CD14-positive monocyte (primary cell): Measurements from ENCODE around the gene SELENOK. TPM values are rescaled to one million over a fixed set of nuclear protein-coding genes. Genes with fewer than 3 reads are reported as not detected.

Source experiments
- DNase-seq, 3 donors: peaks; one replicate each; pipeline ENCODE4 v3.0.0-alpha.2; 2011 to 2022
- H2AFZ ChIP-seq: 2 replicates; pipeline ENCODE4 v1.6.0; 2012; ENCODE audit warnings: mild to moderate bottlenecking, low read depth, low read length, inconsistent platforms; ENCODE audit not compliant: insufficient read depth, poor library complexity, severe bottlenecking
- H3K27ac ChIP-seq, 2 donors: 1 replicate in 1 of 2; 2 replicates in 1 of 2; pipeline ENCODE4 v1.5.1; 2012 to 2013; ENCODE audit warnings: low read length in 2 of 2, control low read depth in 1 of 2, inconsistent platforms in 1 of 2, low read depth in 1 of 2, mild to moderate bottlenecking in 1 of 2
- H3K27me3 ChIP-seq, 2 donors: one replicate each; pipeline versions ENCODE4 v1.6.0 to v1.6.1; 2011 to 2013; ENCODE audit warnings: low read length in 2 of 2; ENCODE audit not compliant: control insufficient read depth in 2 of 2, insufficient read depth in 2 of 2
- H3K36me3 ChIP-seq, 2 donors: replicated peaks in 1 of 2; 1 replicate in 1 of 2; 2 replicates in 1 of 2; pipeline versions ENCODE4 v1.5.1 to v1.6.1; 2012 to 2013; ENCODE audit warnings: low read length in 2 of 2, control low read depth in 1 of 2, inconsistent platforms in 1 of 2, mild to moderate bottlenecking in 1 of 2; ENCODE audit not compliant: insufficient read depth in 2 of 2, control insufficient read depth in 1 of 2
- H3K4me1 ChIP-seq, 2 donors: 1 replicate in 1 of 2; 2 replicates in 1 of 2; pipeline versions ENCODE4 v1.5.1 to v1.6.1; 2012 to 2013; ENCODE audit warnings: low read length in 2 of 2, control low read depth in 1 of 2, inconsistent platforms in 1 of 2, mild to moderate bottlenecking in 1 of 2, moderate library complexity in 1 of 2; ENCODE audit not compliant: insufficient read depth in 2 of 2, control insufficient read depth in 1 of 2
- H3K4me2 ChIP-seq: replicated peaks from 2 replicates; pipeline ENCODE3; 2012; ENCODE audit warnings: low read length, moderate library complexity, mild to moderate bottlenecking; ENCODE audit not compliant: poor library complexity, severe bottlenecking; ENCODE audit errors: extremely low read depth
- H3K4me3 ChIP-seq, 3 experiments: fragments of 200-600 bp in 1 of 3; sonication (generic) in 1 of 3; replicated peaks in 1 of 3; 1 replicate in 2 of 3; 2 replicates in 1 of 3; pipeline ENCODE4 v1.5.1; 2011 to 2013; ENCODE audit warnings: low read length in 3 of 3, mild to moderate bottlenecking in 3 of 3, control low read depth in 2 of 3, low read depth in 2 of 3, inconsistent platforms in 1 of 3, moderate library complexity in 1 of 3
- H3K79me2 ChIP-seq: 2 replicates; pipeline ENCODE4 v1.6.0; 2012; ENCODE audit warnings: mild to moderate bottlenecking, control low read depth, inconsistent platforms, low read length, moderate library complexity; ENCODE audit not compliant: insufficient read depth
- H3K9ac ChIP-seq: 2 replicates; pipeline ENCODE4 v1.6.0; 2017; ENCODE audit warnings: low read length, mild to moderate bottlenecking; ENCODE audit not compliant: insufficient read depth, poor library complexity, severe bottlenecking
- H3K9me3 ChIP-seq, 2 donors: replicated peaks in 1 of 2; 1 replicate in 1 of 2; 2 replicates in 1 of 2; pipeline versions ENCODE4 v1.5.1 to v1.6.1; 2012 to 2013; ENCODE audit warnings: low read length in 2 of 2, control low read depth in 1 of 2; ENCODE audit not compliant: control insufficient read depth in 1 of 2, insufficient read depth in 1 of 2
- H4K20me1 ChIP-seq: 2 replicates; pipeline ENCODE4 v1.6.0; 2012; ENCODE audit warnings: mild to moderate bottlenecking, low read length, control low read depth, moderate library complexity; ENCODE audit not compliant: insufficient read depth
- H3K27ac Mint-ChIP-seq, 7 donors: one replicate each; pipeline ENCODE4 v1.8.0; 2020; ENCODE audit warnings: mild to moderate bottlenecking in 7 of 7, mixed read lengths in 7 of 7, moderate library complexity in 6 of 7, inconsistent platforms in 2 of 7
- H3K27me3 Mint-ChIP-seq, 3 donors: one replicate each; pipeline ENCODE4 v1.8.0; 2021 to 2022; ENCODE audit warnings: low read depth in 3 of 3, mild to moderate bottlenecking in 3 of 3, mixed read lengths in 3 of 3, moderate library complexity in 3 of 3, inconsistent platforms in 1 of 3
- H3K36me3 Mint-ChIP-seq, 2 donors: one replicate each; pipeline ENCODE4 v1.8.0; 2020; ENCODE audit warnings: mixed read lengths in 2 of 2, inconsistent platforms in 1 of 2, mild to moderate bottlenecking in 1 of 2
- H3K4me1 Mint-ChIP-seq: one replicate; pipeline ENCODE4 v1.8.0; 2020; ENCODE audit warnings: mild to moderate bottlenecking, mixed read lengths
- H3K4me3 Mint-ChIP-seq, 2 donors: one replicate each; pipeline ENCODE4 v1.8.0; 2020; ENCODE audit warnings: mild to moderate bottlenecking in 2 of 2, mixed read lengths in 2 of 2, moderate library complexity in 1 of 2
- H3K9me3 Mint-ChIP-seq, 7 donors: one replicate each; pipeline ENCODE4 v1.8.0; 2020 to 2022; ENCODE audit warnings: mixed read lengths in 7 of 7, mild to moderate bottlenecking in 6 of 7, moderate library complexity in 6 of 7, inconsistent platforms in 2 of 7
- WGBS: methylation state at CpG from one replicate; pipeline ENCODE4 v1.1.5; 2013; ENCODE audit warnings: missing lambda C conversion rate; ENCODE audit not compliant: insufficient coverage; 5-methylcytosine and 5-hydroxymethylcytosine counted together
- intact Hi-C, 2 donors: fragments of 100-400 bp; cut with micrococcal nuclease; formaldehyde crosslinking; loops; one replicate each; pipeline versions ENCODE4 v1.15.0 to v1.15.1; 2023
- polyA plus RNA-seq, 3 donors: library from polyadenylated mRNA; depleted of rRNA in 1 of 3; unstranded in 2 of 3; stranded (reverse) in 1 of 3; fragments of 300-500 nt in 2 of 3; fragments of >200 nt in 1 of 3; fragmentation: Illumina TruSeq in 2 of 3; gene quantifications; 1 replicate in 2 of 3; 2 replicates in 1 of 3; pipeline ENCODE4 v1.2.3, GENCODE V29; 2012 to 2021
- TF ChIP-seq, protein P1 (sequence below): fragments of 200-600 bp; IDR thresholded peaks from one replicate; pipeline ENCODE4 v1.8.0; 2022; ENCODE audit warnings: antibody characterized with exemption, mild to moderate bottlenecking

The SELENOK gene
- polyA plus RNA-seq, 3 donors, result 96.4 to 117 (median 105) TPM

DNA sequence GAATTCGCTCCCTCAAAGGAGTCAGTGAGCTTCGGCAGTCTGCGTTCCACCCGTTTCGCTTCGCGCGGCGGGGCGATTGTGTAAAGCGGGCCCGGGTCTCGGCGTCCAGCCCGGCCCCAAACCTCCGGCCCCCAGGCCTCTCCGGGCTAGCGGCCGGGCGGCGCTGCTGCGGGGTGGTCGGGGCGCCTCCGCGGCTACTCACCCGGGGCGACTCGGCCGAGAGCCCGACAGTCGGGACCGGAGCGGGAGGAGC lies 45.9 kb downstream of the SELENOK start:
- no peaks in the 10 kb centered on the region for H3K79me2 ChIP-seq
- H3K27me3 ChIP-seq, result peaks cover 29 to 61% of the 10 kb centered on the region in 2 donors
- H3K36me3 ChIP-seq, result no peaks in the 10 kb centered on the region
- H3K4me1 Mint-ChIP-seq, result peaks cover 9% of the 10 kb centered on the region
- peaks cover 0 to 10% (median 1%) of the 10 kb centered on the region in 7 donors for H3K9me3 Mint-ChIP-seq
- peak overlapping the region; percentile 74 to 92 for H3K4me3 Mint-ChIP-seq
- peak overlapping the region; percentile 77 for H2AFZ ChIP-seq
- H3K36me3 Mint-ChIP-seq, result peaks cover 2 to 3% of the 10 kb centered on the region in 2 donors
- H4K20me1 ChIP-seq, result no peaks in the 10 kb centered on the region
- peaks cover 0 to 8% of the 10 kb centered on the region in 2 donors for H3K9me3 ChIP-seq
- no peak overlapping the region for H3K27ac ChIP-seq
- H3K27me3 Mint-ChIP-seq, result peaks cover 55 to 71% (median 55%) of the 10 kb centered on the region in 3 donors
- under 1% methylated on average over 34 of the region's 34 CpGs for WGBS
- H3K4me3 ChIP-seq, result peak overlapping the region; percentile 27 to 76 (median 31)
- TF ChIP-seq, protein P1, sequence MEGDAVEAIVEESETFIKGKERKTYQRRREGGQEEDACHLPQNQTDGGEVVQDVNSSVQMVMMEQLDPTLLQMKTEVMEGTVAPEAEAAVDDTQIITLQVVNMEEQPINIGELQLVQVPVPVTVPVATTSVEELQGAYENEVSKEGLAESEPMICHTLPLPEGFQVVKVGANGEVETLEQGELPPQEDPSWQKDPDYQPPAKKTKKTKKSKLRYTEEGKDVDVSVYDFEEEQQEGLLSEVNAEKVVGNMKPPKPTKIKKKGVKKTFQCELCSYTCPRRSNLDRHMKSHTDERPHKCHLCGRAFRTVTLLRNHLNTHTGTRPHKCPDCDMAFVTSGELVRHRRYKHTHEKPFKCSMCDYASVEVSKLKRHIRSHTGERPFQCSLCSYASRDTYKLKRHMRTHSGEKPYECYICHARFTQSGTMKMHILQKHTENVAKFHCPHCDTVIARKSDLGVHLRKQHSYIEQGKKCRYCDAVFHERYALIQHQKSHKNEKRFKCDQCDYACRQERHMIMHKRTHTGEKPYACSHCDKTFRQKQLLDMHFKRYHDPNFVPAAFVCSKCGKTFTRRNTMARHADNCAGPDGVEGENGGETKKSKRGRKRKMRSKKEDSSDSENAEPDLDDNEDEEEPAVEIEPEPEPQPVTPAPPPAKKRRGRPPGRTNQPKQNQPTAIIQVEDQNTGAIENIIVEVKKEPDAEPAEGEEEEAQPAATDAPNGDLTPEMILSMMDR, result no peak
- H3K4me1 ChIP-seq, result peaks cover 8 to 14% of the 10 kb centered on the region in 2 donors
- peak overlapping the region; percentile 51 for H3K9ac ChIP-seq
- no peak for DNase-seq
- no peak overlapping the region for H3K27ac Mint-ChIP-seq
- intact Hi-C loops, result no loop called here
- H3K4me2 ChIP-seq, result peak overlapping the region; percentile 80

DNA sequence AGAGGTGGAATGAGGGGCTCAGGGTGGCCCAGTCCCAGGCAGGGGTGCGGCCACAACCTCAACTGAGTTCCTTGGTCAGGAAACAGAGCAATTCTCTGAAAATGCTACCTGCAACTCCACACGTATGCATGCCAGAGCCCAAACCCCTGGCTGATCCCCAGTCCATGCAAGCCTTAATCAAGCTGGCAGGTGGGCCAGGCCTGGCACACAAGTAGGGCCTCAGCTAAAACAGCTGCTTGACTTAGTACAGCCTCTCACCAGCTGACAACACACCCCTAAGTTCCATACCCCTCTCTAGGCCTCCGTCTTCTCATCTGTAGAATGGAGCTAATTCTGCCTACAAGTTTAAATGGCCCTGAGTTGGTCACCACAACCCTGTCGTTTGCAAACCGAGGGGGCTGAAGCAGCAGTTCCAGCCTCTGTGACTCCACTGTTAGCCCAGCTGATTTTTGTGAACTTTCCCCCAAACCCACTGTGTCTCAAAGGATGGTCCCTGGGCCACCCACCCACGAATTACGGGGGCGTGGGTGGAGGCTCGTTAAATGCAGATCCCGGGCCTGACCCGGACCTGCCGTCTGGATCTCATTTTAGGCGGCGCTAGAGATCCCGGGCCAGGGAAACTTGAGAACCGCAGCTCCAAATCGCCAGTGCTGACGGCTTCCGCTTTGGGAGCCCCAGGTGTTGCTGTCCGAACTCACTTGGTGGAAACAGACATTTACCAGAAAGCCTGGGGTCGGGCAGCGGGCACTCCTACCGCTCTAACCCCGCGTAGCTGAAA lies 46.4 kb downstream of the SELENOK start:
- Histone ChIP-seq H3K9ac (peak overlapping the region; percentile 51), H3K4me2 (peak overlapping the region; percentile 80), H3K27me3 (peaks cover 29 to 61% of the 10 kb centered on the region in 2 donors), H3K4me3 (peak overlapping the region; percentile 27 to 76 (median 31)), H3K9me3 (peaks cover 0 to 8% of the 10 kb centered on the region in 2 donors), H4K20me1 (no peaks in the 10 kb centered on the region), H3K79me2 (no peaks in the 10 kb centered on the region), H3K36me3 (no peaks in the 10 kb centered on the region), H3K27ac (no peak overlapping the region), H2AFZ (peak overlapping the region; percentile 77), H3K4me1 (peaks cover 8 to 14% of the 10 kb centered on the region in 2 donors)
- intact Hi-C loops, result no loop called here
- DNase-seq, result no peak
- H3K36me3 Mint-ChIP-seq, result peaks cover 2 to 3% of the 10 kb centered on the region in 2 donors
- peak overlapping the region; percentile 74 to 92 for H3K4me3 Mint-ChIP-seq
- H3K27me3 Mint-ChIP-seq, result peaks cover 55 to 73% (median 58%) of the 10 kb centered on the region in 3 donors
- H3K4me1 Mint-ChIP-seq, result peaks cover 9% of the 10 kb centered on the region
- TF ChIP-seq, protein P1, result no peak
- H3K27ac Mint-ChIP-seq, result no peak overlapping the region
- H3K9me3 Mint-ChIP-seq, result peaks cover 0 to 10% (median 1%) of the 10 kb centered on the region in 7 donors
- 20% methylated on average over 25 of the region's 25 CpGs for WGBS
